ENCODE data around the gene CEP295NL.

GRCh38 chr17:78892936-78893379 lies 10.0 kb downstream of the CEP295NL start:
- no peak for TF ChIP-seq EZH2 (IDR thresholded peaks at IDR 0.05)
- TF ChIP-seq POLR2AphosphoS5 (IDR thresholded peaks at IDR 0.05; ENCODE audit: borderline replicate concordance, low read depth, low read length): no peak

Data from SK-N-MC (cell line).